DOHH2 (cell line): Measurements from ENCODE around the gene HOXB3.

Experiments
- EZH2phosphoT487 ChIP-seq: fragments of 200-600 bp; sonication (generic); IDR thresholded peaks from 2 replicates; pipeline ENCODE4 v1.6.1; 2017; ENCODE audit warnings: borderline replicate concordance, mild to moderate bottlenecking, antibody characterized with exemption, low read length, moderate library complexity, mixed read lengths
- TF ChIP-seq, protein P1 (sequence below): fragments of 200-600 bp; sonication (generic); IDR thresholded peaks from one replicate; pipeline ENCODE4 v1.5.1; 2014; ENCODE audit warnings: antibody characterized with exemption, mild to moderate bottlenecking, low read depth, low read length; ENCODE audit not compliant: poor library complexity, severe bottlenecking

DNA sequence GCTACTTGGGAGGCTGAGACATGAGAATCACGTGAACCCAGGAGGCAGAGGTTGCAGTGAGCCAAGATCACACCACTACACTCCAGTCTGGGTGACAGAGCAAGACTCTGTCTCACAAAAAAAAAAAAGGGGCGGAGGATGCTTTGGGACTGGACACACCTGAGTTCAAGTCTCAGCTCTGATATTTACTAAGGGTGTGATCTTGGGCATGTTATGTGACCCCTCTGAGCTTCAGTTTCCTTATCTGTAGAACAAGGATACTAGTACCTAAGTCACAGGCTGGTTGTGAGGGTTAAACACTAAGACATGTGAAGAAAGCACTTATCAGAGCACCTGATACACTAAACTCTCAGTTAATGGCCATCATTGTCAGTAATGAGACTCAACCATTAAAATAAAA lies 85.1 kb downstream of the HOXB3 start:
- TF ChIP-seq, protein P1, sequence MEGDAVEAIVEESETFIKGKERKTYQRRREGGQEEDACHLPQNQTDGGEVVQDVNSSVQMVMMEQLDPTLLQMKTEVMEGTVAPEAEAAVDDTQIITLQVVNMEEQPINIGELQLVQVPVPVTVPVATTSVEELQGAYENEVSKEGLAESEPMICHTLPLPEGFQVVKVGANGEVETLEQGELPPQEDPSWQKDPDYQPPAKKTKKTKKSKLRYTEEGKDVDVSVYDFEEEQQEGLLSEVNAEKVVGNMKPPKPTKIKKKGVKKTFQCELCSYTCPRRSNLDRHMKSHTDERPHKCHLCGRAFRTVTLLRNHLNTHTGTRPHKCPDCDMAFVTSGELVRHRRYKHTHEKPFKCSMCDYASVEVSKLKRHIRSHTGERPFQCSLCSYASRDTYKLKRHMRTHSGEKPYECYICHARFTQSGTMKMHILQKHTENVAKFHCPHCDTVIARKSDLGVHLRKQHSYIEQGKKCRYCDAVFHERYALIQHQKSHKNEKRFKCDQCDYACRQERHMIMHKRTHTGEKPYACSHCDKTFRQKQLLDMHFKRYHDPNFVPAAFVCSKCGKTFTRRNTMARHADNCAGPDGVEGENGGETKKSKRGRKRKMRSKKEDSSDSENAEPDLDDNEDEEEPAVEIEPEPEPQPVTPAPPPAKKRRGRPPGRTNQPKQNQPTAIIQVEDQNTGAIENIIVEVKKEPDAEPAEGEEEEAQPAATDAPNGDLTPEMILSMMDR, result no peak
- TF ChIP-seq EZH2phosphoT487, result no peak
